Central memory CD4-positive, alpha-beta T cell (primary cell): Measurements from ENCODE around the gene MAGI1.
A peak's percentile ranks its signal among the peaks of the same experiment; 100 is the strongest.
"Not testable (repeated sequence)": the region's sequence is repeated elsewhere in the genome, so short reads cannot be mapped to it uniquely, and the experiment has no call there.

Source experiments
- DNase-seq: peaks from one replicate; pipeline ENCODE4 v3.0.0; 2022

Gene MAGI1

GRCh38 chr3:65734792-65735191, 303.9 kb downstream of the MAGI1 start:
- DNase-seq, result no peak

DNA sequence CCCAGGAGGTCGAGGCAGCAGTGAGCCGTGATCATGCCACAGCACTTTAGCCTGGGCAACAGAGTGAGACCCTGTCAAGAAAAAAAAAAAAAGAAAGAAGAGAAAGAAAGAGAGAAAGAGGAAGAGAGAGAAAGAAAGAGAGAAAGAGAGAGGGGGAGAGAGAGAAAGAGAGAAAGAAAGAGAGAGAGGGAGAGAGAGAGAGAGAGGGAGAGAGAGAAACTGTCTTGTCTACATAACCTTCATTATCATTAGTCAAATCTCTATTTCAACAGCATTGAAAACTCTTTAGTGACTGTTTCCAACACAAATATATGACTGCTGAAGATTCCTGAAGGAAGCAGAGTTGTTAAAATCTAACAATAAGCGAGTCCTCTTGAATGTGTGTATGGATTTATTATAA, 304.3 kb downstream of the MAGI1 start:
- DNase-seq, result no peak

- no peak for DNase-seq
Observed at GRCh38 chr3:65733459-65733858, 305.3 kb downstream of the MAGI1 start.

- peak; percentile 4 for DNase-seq
Observed at GRCh38 chr3:65732051-65732935, 306.4 kb downstream of the MAGI1 start.

DNA sequence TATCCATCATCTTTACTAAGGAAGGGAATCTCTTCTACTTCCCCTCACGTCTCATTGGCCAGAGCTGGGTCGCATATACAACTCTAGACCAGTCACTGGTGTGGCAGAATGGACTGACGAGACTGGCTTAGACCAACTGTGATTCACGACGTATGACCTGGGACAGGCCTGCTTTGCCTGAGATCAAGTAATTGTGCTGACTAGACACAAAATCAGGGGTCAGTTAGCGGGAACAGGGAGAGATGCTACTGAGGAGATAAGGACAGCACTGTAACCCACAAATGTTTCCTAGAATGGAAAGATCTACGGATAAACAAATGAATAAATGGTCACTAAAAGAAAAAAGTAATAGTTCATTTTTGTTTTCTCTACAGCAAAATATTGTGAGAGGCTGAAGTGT, 308.3 kb downstream of the MAGI1 start:
- no peak for DNase-seq

GRCh38 chr3:65729973-65730372, 308.7 kb downstream of the MAGI1 start:
- DNase-seq, result no peak

- DNase-seq, result no peak
Observed at GRCh38 chr3:65729555-65729954, 309.2 kb downstream of the MAGI1 start.

- no peak for DNase-seq
Observed at GRCh38 chr3:65728138-65728537, 310.6 kb downstream of the MAGI1 start.

DNA sequence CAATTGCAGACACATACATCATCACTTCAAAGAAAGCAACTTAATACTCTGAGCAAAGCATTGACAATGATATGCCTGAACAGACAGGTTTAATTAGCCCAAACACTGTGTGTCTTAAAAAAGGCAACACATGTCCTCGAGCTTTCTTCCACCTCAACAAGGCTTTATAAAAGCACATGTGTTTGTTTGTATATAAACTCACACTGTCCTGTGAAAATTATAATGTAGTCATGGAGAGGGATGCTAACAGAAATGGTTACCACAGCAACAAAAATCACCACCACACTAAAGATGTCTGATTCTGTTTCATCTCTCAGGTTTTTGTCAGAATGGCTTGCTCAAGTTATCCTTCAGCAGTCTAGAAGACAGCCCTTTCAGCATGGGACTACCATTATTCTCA, 314.7 kb downstream of the MAGI1 start:
- DNase-seq, result no peak

DNA sequence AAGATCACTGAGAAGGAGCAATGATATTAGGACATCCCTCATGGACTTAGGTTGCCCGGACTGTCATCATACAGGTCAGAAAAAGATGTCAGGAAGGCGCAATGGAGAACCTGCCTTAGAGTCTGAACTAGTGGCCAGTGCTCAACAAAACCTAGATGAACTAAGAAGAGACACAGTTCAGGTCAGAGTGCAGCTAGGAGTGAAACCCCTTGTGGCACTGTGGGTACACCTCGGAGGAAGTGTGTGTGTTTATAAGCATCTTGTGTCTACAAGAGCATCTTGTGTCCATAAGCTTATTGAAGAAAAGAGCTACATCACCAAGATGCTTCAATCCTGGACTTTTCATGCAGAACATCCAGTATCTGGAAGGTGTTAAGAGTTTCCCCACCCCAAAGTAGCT, 315.7 kb downstream of the MAGI1 start:
- DNase-seq, result no peak

- DNase-seq, result no peak
Observed at GRCh38 chr3:65720989-65721737, 317.6 kb downstream of the MAGI1 start.

DNA sequence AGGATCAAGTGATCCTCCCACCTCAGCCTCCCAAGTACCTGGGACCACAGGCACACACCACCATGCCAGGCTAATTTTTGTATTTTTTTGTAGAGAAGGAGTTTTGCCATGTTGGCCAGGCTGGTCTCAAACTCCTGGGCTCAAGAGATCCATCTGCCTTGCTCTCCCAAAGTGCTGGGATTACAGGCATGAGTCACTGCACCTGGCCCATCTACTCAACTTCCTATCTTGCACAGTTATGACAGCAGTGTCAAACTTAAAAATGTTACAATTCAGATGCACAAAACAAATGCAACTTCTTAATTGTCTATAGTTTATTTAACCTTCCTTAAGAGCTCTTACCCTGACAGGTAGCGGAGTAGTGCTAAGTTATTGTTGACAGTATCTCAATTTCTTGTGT, 319.1 kb downstream of the MAGI1 start:
- not testable (repeated sequence) for DNase-seq

- no peak for DNase-seq
Observed at GRCh38 chr3:65717676-65718346, 320.9 kb downstream of the MAGI1 start.

DNA sequence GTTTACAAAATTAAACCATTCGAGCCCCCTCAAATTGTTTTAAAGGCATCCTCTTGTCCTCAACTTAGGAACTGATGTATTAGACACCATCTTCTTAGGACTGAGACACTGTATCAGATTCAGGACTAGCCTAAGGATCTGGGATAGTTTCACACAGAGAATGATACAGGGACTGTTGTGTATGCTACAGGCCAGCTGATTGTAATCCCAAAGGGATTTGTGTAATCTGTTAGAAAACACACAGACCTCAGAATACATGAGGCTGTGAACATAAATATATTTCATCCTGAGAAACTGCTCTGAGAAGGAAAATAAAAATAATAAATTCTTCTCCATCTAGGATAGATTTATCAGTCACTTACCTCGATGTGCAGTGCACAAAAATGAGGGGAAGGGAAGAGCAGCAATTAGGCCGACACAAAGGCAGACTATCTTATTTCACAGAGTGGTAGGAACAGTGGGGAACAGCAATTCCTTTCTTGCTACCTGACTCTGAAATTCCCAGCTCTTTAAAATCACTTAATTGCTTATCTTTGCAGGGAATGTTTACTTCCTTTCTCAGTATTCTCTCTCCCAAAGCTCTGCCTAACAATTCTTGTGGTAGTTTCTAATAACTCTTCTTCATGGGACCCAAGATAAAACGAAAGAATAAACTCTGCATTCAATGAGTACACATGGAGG, 322.5 kb downstream of the MAGI1 start:
- DNase-seq, result no peak

- no peak for DNase-seq
Observed at GRCh38 chr3:65714134-65714533, 324.6 kb downstream of the MAGI1 start.

DNA sequence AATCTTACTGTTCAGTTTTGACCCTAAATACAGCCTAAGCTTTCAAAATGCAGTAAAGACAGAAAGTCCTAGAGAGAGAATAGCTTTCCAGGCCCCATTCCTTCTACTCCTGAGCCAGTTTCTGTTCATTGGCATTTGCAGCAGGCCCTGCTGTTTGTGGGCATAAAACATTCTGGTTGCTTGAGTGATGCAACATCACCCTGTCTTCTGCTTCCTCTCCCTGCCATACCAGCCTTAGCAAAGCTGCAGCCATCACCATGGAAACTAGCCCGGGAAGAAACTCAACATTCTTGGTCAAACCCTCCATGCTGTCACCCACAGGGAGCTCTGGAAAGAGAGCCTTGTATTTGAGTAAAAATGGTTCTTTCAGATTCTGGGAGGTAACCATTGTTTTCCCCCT, 325.7 kb downstream of the MAGI1 start:
- DNase-seq, result no peak

GRCh38 chr3:65712140-65712539, 326.6 kb downstream of the MAGI1 start:
- DNase-seq, result no peak

DNA sequence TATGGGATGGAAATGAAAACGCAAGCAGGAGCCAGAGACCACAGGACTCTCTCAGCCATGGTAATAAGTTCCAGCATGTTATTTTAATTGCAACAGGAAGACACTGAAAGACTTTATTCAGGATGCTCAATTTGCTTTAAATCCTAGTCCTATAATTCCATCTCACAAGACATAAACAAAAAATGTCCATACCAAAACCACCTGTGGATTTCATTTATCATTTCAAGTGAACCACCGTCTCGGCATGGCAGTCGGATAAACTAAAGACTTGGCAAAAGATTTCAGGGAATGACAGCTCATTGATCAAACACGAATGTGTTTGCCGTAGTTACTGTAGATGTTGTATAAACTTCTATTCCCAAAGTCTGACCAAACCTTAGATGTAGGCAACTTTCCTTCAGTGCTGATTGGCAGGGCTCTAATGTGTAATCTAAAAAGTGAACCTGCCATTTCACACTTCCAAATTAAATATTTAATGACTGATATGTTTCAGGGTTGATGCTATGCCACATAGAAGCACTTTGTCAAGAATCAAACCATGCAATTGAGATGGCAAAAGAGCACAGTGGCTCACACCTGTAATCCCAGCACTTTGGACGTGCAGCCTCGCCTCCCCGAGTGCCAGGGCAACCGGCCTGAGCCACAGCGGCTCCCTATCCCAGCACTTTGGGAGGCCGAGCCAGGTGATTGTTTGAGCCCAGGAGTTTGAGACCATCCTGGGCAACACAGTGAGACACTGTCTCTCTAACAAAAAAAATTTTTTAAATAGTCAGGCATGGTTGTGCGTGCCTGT, 331.7 kb downstream of the MAGI1 start:
- no peak for DNase-seq

DNA sequence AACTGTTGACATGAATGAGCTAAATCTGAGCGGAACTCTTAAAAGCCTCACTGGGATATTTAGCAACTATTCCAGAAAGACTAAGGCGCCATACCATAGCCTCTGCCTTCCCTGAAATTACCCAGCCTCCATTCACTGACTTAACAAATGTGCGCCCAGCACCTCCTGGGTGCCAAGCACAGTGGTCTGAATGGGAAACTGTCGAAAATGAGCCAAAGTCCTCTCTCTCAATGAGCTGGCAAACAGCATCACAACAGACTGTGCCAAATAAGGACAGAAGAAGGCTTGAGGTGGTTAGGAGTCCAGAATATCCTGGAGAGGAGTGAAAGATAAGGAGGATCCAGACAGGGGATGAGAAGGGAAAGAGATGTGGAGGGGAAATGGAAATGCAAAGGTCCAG, 332.4 kb downstream of the MAGI1 start:
- no peak for DNase-seq

GRCh38 chr3:65703820-65704219, 334.9 kb downstream of the MAGI1 start:
- no peak for DNase-seq

DNA sequence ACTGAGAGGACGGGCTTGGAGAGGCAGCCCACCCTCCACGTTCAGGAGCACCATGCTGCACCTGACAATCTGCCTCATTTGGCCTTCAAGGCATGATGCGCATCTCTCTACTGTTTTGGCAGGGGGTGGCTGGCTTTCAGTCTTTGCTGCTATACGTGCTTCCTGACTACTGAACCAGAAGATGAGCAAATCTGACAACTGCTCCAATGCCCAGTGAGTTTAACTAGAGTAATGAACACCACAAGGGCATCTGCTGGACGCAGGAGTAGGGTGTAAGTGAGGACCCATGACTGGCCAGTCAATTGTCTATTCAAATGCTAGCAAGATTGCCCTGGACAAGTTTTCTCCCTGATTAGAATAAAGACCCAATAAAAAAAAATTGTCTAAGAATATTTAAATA, 335.7 kb downstream of the MAGI1 start:
- no peak for DNase-seq

DNA sequence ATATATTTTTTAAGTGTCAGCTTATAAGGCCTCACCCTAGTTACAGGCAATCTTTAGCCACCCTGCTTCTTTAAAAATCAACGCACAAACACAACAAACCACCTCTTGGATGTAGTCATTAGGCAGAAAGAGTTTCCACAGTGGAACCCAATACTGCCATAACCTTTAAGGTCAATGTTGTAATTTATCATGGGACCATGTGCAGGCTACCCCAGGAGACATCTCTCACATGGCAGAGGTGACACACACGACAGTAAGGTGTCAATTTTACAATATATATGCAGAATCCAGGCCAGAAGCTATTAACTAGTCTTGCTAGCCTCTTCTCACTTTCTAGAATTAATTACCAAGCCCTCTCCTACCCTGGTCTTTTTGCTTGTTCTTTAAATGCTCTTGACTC, 336.5 kb downstream of the MAGI1 start:
- DNase-seq, result no peak
